Measurements from ENCODE around the gene SHROOM3. TPM values are rescaled to one million over a fixed set of nuclear protein-coding genes. Genes with fewer than 3 reads are reported as not detected.

SHROOM3 gene
- total RNA-seq, 1 experiment from 2014 or later, result 27.6 TPM

- Histone ChIP-seq H3K4me2 (ENCODE audit: insufficient read depth, insufficient read length, low read length) (no peak overlapping the region), H3K4ac (ENCODE audit: low read depth, low read length) (no peak overlapping the region), H3K18ac (ENCODE audit: insufficient read length, low read depth, low read length) (no peak overlapping the region), H2BK5ac (ENCODE audit: insufficient read length, low read length) (no peak overlapping the region), H3K27ac (ENCODE audit: insufficient read length, low read depth, low read length) (peak overlapping the region; percentile 8), H3K9me3 (ENCODE audit: control insufficient read depth, low read depth, low read length) (no peaks in the 10 kb centered on the region), H3K79me1 (ENCODE audit: insufficient read depth, low read depth, low read length, poor library complexity, severe bottlenecking) (no peaks in the 10 kb centered on the region), H2AFZ (ENCODE audit: low read length) (no peak overlapping the region), H3K23me2 (ENCODE audit: insufficient read length, low read depth, low read length, poor library complexity, severe bottlenecking) (no peaks in the 10 kb centered on the region), H2BK20ac (ENCODE audit: low read depth, low read length, poor library complexity, severe bottlenecking) (no peak overlapping the region), H3T11ph (ENCODE audit: low read length) (no peak overlapping the region), H3K23ac (ENCODE audit: insufficient read length, low read depth, low read length) (no peak overlapping the region), H3K14ac (ENCODE audit: insufficient read depth, low read length) (no peak overlapping the region), H4K5ac (ENCODE audit: insufficient read length, low read depth, low read length) (no peak overlapping the region), H3K79me2 (ENCODE audit: insufficient read depth, low read length) (no peaks in the 10 kb centered on the region; the same call in 1 of the 2 replicates), H2BK120ac (ENCODE audit: low read depth, low read length, poor library complexity, severe bottlenecking) (no peak overlapping the region), H3K56ac (ENCODE audit: insufficient read length, low read depth, low read length) (no peak overlapping the region), H4K20me1 (ENCODE audit: control insufficient read depth, insufficient read depth, insufficient read length) (no peaks in the 10 kb centered on the region), H2BK15ac (ENCODE audit: low read depth, low read length) (no peak overlapping the region), H2BK12ac (ENCODE audit: insufficient read length, low read depth, low read length) (no peak overlapping the region), H3K4me1 (ENCODE audit: insufficient read depth, low read length) (peaks cover 10% of the 10 kb centered on the region; the same call in 1 of the 2 replicates), H4K91ac (ENCODE audit: insufficient read length, low read depth, low read length) (no peak overlapping the region), H3K27me3 (ENCODE audit: insufficient read depth, low read length) (no peaks in the 10 kb centered on the region), H4K8ac (replicated peaks; ENCODE audit: insufficient read length, low read depth, low read length) (no peak overlapping the region), H2AK5ac (ENCODE audit: insufficient read length, low read length) (no peak overlapping the region), H3K9ac (ENCODE audit: extremely low read depth, insufficient read length, low read length) (no peak overlapping the region)
- Mint-ChIP-seq H3K36me3 (ENCODE audit: insufficient read depth in 1 of 3, low read depth in 3 of 3) (peaks cover 18 to 38% (median 23%) of the 10 kb centered on the region in 3 experiments), H3K4me3 (peak overlapping the region; percentile 3 to 4; a peak in 3 of 5 replicates), H3K9me3 (peaks cover 31 to 40% of the 10 kb centered on the region in 2 experiments), H3K4me1 (peaks cover 26 to 37% of the 10 kb centered on the region in 2 experiments), H3K27ac (peak overlapping the region in 2 of 3 experiments; percentile 51 to 90; a peak in 5 of 7 replicates), H3K27me3 (ENCODE audit: low read depth) (no peaks in the 10 kb centered on the region)
- WGBS (ENCODE audit: extremely low coverage, insufficient read length, low lambda C conversion rate), result no CpG with 5 or more reads among the region's 3 CpGs
- peak; percentile 45 for DNase-seq
- TF ChIP-seq CTCF (conservative IDR thresholded peaks at IDR 0.05), result no peak
Observed at GRCh38 chr4:76485450-76485849, 50.4 kb downstream of the SHROOM3 start.
